Neural cell (in vitro differentiated cells): ENCODE data around the gene BUD23.

ENCODE experiments used
- EZH2 ChIP-seq: fragments of 200-600, 300-800 bp; shearing (Covaris generic), sonication (generic); IDR thresholded peaks from 2 replicates; pipeline ENCODE4 v1.6.1; 2014; ENCODE audit warnings: antibody characterized with exemption, low read length, borderline replicate concordance, mild to moderate bottlenecking; ENCODE audit not compliant: insufficient read depth, poor library complexity, severe bottlenecking
- MXI1 ChIP-seq: fragments of 450-650 bp; conservative IDR thresholded peaks from 2 replicates; pipeline ENCODE4 v1.6.1; 2014; ENCODE audit warnings: antibody characterized with exemption, mild to moderate bottlenecking; ENCODE audit not compliant: poor library complexity, severe bottlenecking
- POLR2AphosphoS5 ChIP-seq: IDR thresholded peaks from 2 replicates; pipeline ENCODE4 v1.6.1; 2012
- RAD21 ChIP-seq: fragments of 450-650 bp; conservative IDR thresholded peaks from 2 replicates; pipeline ENCODE4 v1.6.1; 2014; ENCODE audit warnings: antibody characterized with exemption, mild to moderate bottlenecking, moderate library complexity
- TF ChIP-seq, protein P1 (sequence below): fragments of 450-650 bp; IDR thresholded peaks from 2 replicates; pipeline ENCODE4 v1.5.1; 2014; ENCODE audit warnings: antibody characterized with exemption, mild to moderate bottlenecking, moderate library complexity; ENCODE audit not compliant: poor library complexity, severe bottlenecking
- TF ChIP-seq, protein P2 (sequence below): IDR thresholded peaks from 2 replicates; pipeline ENCODE4 v1.6.1; 2012; ENCODE audit warnings: borderline replicate concordance

DNA sequence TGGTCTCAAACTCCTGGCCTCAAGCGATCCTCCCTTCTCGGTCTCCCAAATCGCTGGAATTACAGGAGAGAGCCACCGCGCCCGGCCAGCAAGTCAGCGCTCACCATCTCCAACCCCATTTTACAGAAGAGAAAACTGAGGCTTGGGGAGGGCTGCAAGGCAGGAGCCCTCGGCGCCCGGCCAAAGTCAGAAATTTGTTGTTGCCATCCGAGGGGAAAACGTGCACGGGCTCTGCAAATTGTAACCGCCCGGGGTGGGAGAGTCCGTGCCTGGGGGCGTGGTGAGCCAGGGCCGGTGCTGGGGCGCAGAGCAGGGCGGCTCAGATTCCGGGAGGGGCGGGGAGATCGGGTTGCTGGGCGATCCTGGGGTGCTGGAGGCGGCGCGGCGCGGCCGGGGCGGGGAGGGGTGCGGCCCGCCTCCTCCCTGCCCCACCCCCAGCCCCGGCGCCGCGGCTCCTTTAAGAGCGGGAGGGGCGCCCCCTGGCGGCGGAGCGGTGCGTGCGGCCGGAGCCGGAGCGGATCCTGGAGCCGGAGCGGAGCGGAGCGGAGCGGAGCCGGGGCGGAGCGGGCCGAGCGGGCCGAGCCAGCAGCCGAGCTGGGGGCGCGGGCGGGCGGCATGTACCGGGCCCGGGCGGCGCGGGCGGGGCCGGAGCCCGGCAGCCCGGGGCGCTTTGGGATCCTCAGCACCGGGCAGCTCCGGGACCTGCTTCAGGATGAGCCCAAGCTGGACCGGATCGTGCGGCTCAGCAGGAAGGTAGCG is 15.9 kb upstream of the BUD23 start, which contains the start of gene VPS37D:
- TF ChIP-seq POLR2AphosphoS5 (peak; percentile 45), EZH2 (no peak), RAD21 (peak; percentile 59), MXI1 (peak; percentile 51)
- TF ChIP-seq, protein P1, sequence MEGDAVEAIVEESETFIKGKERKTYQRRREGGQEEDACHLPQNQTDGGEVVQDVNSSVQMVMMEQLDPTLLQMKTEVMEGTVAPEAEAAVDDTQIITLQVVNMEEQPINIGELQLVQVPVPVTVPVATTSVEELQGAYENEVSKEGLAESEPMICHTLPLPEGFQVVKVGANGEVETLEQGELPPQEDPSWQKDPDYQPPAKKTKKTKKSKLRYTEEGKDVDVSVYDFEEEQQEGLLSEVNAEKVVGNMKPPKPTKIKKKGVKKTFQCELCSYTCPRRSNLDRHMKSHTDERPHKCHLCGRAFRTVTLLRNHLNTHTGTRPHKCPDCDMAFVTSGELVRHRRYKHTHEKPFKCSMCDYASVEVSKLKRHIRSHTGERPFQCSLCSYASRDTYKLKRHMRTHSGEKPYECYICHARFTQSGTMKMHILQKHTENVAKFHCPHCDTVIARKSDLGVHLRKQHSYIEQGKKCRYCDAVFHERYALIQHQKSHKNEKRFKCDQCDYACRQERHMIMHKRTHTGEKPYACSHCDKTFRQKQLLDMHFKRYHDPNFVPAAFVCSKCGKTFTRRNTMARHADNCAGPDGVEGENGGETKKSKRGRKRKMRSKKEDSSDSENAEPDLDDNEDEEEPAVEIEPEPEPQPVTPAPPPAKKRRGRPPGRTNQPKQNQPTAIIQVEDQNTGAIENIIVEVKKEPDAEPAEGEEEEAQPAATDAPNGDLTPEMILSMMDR: peak; percentile 90
- TF ChIP-seq, protein P2, sequence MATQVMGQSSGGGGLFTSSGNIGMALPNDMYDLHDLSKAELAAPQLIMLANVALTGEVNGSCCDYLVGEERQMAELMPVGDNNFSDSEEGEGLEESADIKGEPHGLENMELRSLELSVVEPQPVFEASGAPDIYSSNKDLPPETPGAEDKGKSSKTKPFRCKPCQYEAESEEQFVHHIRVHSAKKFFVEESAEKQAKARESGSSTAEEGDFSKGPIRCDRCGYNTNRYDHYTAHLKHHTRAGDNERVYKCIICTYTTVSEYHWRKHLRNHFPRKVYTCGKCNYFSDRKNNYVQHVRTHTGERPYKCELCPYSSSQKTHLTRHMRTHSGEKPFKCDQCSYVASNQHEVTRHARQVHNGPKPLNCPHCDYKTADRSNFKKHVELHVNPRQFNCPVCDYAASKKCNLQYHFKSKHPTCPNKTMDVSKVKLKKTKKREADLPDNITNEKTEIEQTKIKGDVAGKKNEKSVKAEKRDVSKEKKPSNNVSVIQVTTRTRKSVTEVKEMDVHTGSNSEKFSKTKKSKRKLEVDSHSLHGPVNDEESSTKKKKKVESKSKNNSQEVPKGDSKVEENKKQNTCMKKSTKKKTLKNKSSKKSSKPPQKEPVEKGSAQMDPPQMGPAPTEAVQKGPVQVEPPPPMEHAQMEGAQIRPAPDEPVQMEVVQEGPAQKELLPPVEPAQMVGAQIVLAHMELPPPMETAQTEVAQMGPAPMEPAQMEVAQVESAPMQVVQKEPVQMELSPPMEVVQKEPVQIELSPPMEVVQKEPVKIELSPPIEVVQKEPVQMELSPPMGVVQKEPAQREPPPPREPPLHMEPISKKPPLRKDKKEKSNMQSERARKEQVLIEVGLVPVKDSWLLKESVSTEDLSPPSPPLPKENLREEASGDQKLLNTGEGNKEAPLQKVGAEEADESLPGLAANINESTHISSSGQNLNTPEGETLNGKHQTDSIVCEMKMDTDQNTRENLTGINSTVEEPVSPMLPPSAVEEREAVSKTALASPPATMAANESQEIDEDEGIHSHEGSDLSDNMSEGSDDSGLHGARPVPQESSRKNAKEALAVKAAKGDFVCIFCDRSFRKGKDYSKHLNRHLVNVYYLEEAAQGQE: no peak
